Adrenal gland (tissue), 12 donors: ENCODE results near the gene PPAN. TPM values are rescaled to one million over a fixed set of nuclear protein-coding genes. Genes with fewer than 3 reads are reported as not detected.

ENCODE experiments used
- DNase-seq, 7 donors: peaks; one replicate each; pipeline ENCODE4 v3.0.0-alpha.2; 2019 to 2020
- H3K27ac ChIP-seq, 5 donors: fragments of 200-600 bp; sonication (generic) in 4 of 5; 1 replicate in 3 of 5; 2 replicates in 2 of 5; pipeline versions ENCODE4 v1.5.1 to v1.8.0; 2016 to 2020; ENCODE audit warnings: mild to moderate bottlenecking in 1 of 5
- H3K27me3 ChIP-seq: fragments of 200-600 bp; 2 replicates; pipeline ENCODE4 v1.8.0; 2021
- H3K36me3 ChIP-seq, 2 donors: fragments of 200-600 bp; replicated peaks in 1 of 2; 1 replicate in 1 of 2; 2 replicates in 1 of 2; pipeline versions ENCODE4 v1.5.1 to v1.8.0; 2018 to 2022
- H3K4me1 ChIP-seq, 2 donors: fragments of 200-600 bp; replicated peaks in 1 of 2; 1 replicate in 1 of 2; 2 replicates in 1 of 2; pipeline versions ENCODE4 v1.5.1 to v1.8.0; 2018 to 2021
- H3K4me3 ChIP-seq, 4 donors: fragments of 200-600 bp; sonication (generic) in 3 of 4; one replicate each; pipeline ENCODE4 v1.5.1; 2016 to 2018
- H3K9me3 ChIP-seq, 3 donors: fragments of 200-600 bp; sonication (generic) in 1 of 3; replicated peaks in 1 of 3; 1 replicate in 2 of 3; 2 replicates in 1 of 3; pipeline versions ENCODE4 v1.5.1 to v1.8.0; 2016 to 2021
- CTCF ChIP-seq, 6 experiments: fragments of 450-650 bp in 4 of 6; fragments of 200-600 bp in 2 of 6; sonication (generic) in 1 of 6; IDR thresholded peaks; 1 replicate in 5 of 6; 2 replicates in 1 of 6; pipeline versions ENCODE4 v1.5.1 to v1.8.0; 2016 to 2021; ENCODE audit warnings: antibody characterized with exemption in 6 of 6, mild to moderate bottlenecking in 2 of 6, moderate library complexity in 1 of 6
- POLR2A ChIP-seq, 2 donors: fragments of 450-650 bp; IDR thresholded peaks; one replicate each; pipeline ENCODE4 v1.6.1; 2017; ENCODE audit warnings: antibody characterized with exemption in 2 of 2, mild to moderate bottlenecking in 2 of 2, moderate library complexity in 1 of 2
- WGBS, 4 donors: extraction: QIAGEN DNeasy Blood & Tissue Kit in 2 of 4; methylation state at CpG; one replicate each; pipeline versions ENCODE4 v1.1.5 to v1.1.7; 2013 to 2017; 5-methylcytosine and 5-hydroxymethylcytosine counted together
- intact Hi-C, 2 donors: fragments of 100-400 bp; cut with DNase I; formaldehyde crosslinking; loops; one replicate each; pipeline versions ENCODE4 v1.14.1 to v1.15.0; 2022 to 2023
- polyA plus RNA-seq, 3 donors: library from polyadenylated mRNA; stranded (reverse); fragments of 200-250 nt in 2 of 3; fragments of 350-450 nt in 1 of 3; fragmentation: Illumina TruSeq in 1 of 3; extraction: RNeasy Lipid Tissue Mini Kit (QIAGEN cat#74804) in 1 of 3; gene quantifications; one replicate each; pipeline ENCODE4 v1.2.3, GENCODE V29; 2013 to 2014
- total RNA-seq, 9 donors: library from RNA; depleted of rRNA in 4 of 9; stranded (reverse); fragments of >200 nt in 4 of 9; fragments of 120-200 nt in 1 of 9; fragmentation: NEBNext Ultra II Directional in 1 of 9; extraction: Animal tissue kit (Norgen Biotek cat#: 25700) in 1 of 9; gene quantifications; one replicate each; pipeline versions ENCODE4 v1.1.0 to v1.2.4, GENCODE V29; 2013 to 2023
- donor health status: healthy with polysubstance abuse.
- donor health status: Bipolar disorder and iron deficiency.
- donor health status: DM: yes; HTN: yes; CAD: no.
- donor health status: DM: no; HTN: no; CAD: no.
- donor health status: DM: no; HTN: no; CAD: no.
- donor health status: DM: yes; HTN: yes; CAD: no.

Gene PPAN
- total and polyA plus RNA-seq, 12 donors, result 18.2 to 98.7 (median 28.8) TPM

GRCh38 chr19:10113964-10114650, 7.9 kb downstream of the PPAN start:
- no peaks in the 10 kb centered on the region for H3K9me3 ChIP-seq
- TF ChIP-seq CTCF (IDR thresholded peaks at IDR 0.05), result no peak
- no peak for TF ChIP-seq POLR2A (IDR thresholded peaks at IDR 0.05)
- H3K4me3 ChIP-seq, result no peak overlapping the region
- peaks cover 5 to 7% of the 10 kb centered on the region in 2 donors for H3K4me1 ChIP-seq
- peaks cover 0 to 71% of the 10 kb centered on the region in 2 donors for H3K36me3 ChIP-seq
- no peak overlapping the region for H3K27ac ChIP-seq
- WGBS, 4 donors, result 86 to 89% (median 88%) methylated on average over 9 to 43 of the region's 43 CpGs
- intact Hi-C loops, result loop anchor here (10.0 kb wide), 2 partner anchors 131 to 179 kb away; partner anchors contain the start of gene OLFM2 (in 1 of the 2)
- H3K27me3 ChIP-seq, result no peaks in the 10 kb centered on the region
- DNase-seq, result no peak

GRCh38 chr19:10114651-10115391, 8.7 kb downstream of the PPAN start:
- TF ChIP-seq POLR2A (IDR thresholded peaks at IDR 0.05) (no peak), CTCF (IDR thresholded peaks at IDR 0.05) (no peak)
- H3K4me3 ChIP-seq, result no peak overlapping the region
- H3K9me3 ChIP-seq, result no peaks in the 10 kb centered on the region
- 62 to 79% (median 75%) methylated on average over 12 to 26 of the region's 26 CpGs for WGBS, 4 donors
- intact Hi-C loops, result loop anchor here (10.0 kb wide), 2 partner anchors 130 to 180 kb away; partner anchors contain the start of gene OLFM2 (in 1 of the 2)
- DNase-seq, result peak in 1 of 7 donors; percentile 24
- H3K27ac ChIP-seq, result no peak overlapping the region
- H3K27me3 ChIP-seq, result no peaks in the 10 kb centered on the region
- H3K36me3 ChIP-seq, result peaks cover 0 to 63% of the 10 kb centered on the region in 2 donors
- peaks cover 7 to 9% of the 10 kb centered on the region in 2 donors for H3K4me1 ChIP-seq

- no peaks in the 10 kb centered on the region for H3K9me3 ChIP-seq
- intact Hi-C loops, result loop anchor here (10.0 kb wide), 2 partner anchors 129 to 181 kb away; partner anchors contain the start of gene OLFM2 (in 1 of the 2)
- no peak overlapping the region for H3K4me3 ChIP-seq
- TF ChIP-seq CTCF (IDR thresholded peaks at IDR 0.05) (no peak), POLR2A (IDR thresholded peaks at IDR 0.05) (no peak)
- peaks cover 7 to 12% of the 10 kb centered on the region in 2 donors for H3K4me1 ChIP-seq
- no peaks in the 10 kb centered on the region for H3K27me3 ChIP-seq
- no peak for DNase-seq
- H3K27ac ChIP-seq, result no peak overlapping the region
- H3K36me3 ChIP-seq, result peaks cover 0 to 56% of the 10 kb centered on the region in 2 donors
- WGBS, 4 donors, result 85 to 91% (median 87%) methylated on average over 14 to 45 of the region's 45 CpGs
Measured at GRCh38 chr19:10115392-10116084, 9.4 kb downstream of the PPAN start.
